Heart left ventricle (tissue), 16 donors: ENCODE measurements around the gene LTK. TPM values are rescaled to one million over a fixed set of nuclear protein-coding genes. Genes with fewer than 3 reads are reported as not detected.

Source experiments
- ATAC-seq, 4 donors: fragments of 200-7000 bp; cut with Tn5 transposase; one replicate each; pipeline ENCODE4 v1.9.1; 2020 to 2022; ENCODE audit warnings: moderate library complexity in 4 of 4, mild to moderate bottlenecking in 3 of 4, moderate number of reproducible peaks in 1 of 4
- DNase-seq, 5 donors: peaks; one replicate each; pipeline ENCODE4 v3.0.0-alpha.2; 2020
- H3K27ac ChIP-seq, 12 donors: fragments of 200-600 bp; sonication (generic) in 4 of 12; one replicate each; pipeline versions ENCODE4 v1.5.0 to v1.8.0; 2016 to 2022; ENCODE audit warnings: mild to moderate bottlenecking in 2 of 12
- H3K27me3 ChIP-seq, 9 donors: fragments of 200-600 bp; sonication (generic) in 2 of 9; one replicate each; pipeline versions ENCODE4 v1.5.1 to v1.8.0; 2016 to 2022; ENCODE audit warnings: mild to moderate bottlenecking in 3 of 9
- H3K36me3 ChIP-seq, 9 donors: fragments of 200-600 bp; sonication (generic) in 2 of 9; one replicate each; pipeline versions ENCODE4 v1.5.0 to v1.8.0; 2018 to 2022; ENCODE audit warnings: mild to moderate bottlenecking in 2 of 9
- H3K4me1 ChIP-seq, 12 donors: fragments of 200-600 bp; sonication (generic) in 4 of 12; one replicate each; pipeline versions ENCODE4 v1.5.0 to v1.8.0; 2016 to 2022; ENCODE audit warnings: mild to moderate bottlenecking in 3 of 12
- H3K4me3 ChIP-seq, 12 donors: fragments of 200-600 bp; sonication (generic) in 4 of 12; one replicate each; pipeline versions ENCODE4 v1.5.0 to v1.8.0; 2017 to 2022; ENCODE audit warnings: mild to moderate bottlenecking in 9 of 12, moderate library complexity in 4 of 12
- H3K9me3 ChIP-seq, 12 donors: fragments of 200-600 bp; sonication (generic) in 4 of 12; one replicate each; pipeline versions ENCODE4 v1.5.0 to v1.8.0; 2016 to 2022; ENCODE audit warnings: mild to moderate bottlenecking in 1 of 12
- CTCF ChIP-seq, 12 donors: fragments of 200-600 bp; sonication (generic) in 4 of 12; IDR thresholded peaks; one replicate each; pipeline versions ENCODE4 v1.5.0 to v1.8.0; 2018 to 2022; ENCODE audit warnings: antibody characterized with exemption in 12 of 12, mild to moderate bottlenecking in 5 of 12
- POLR2A ChIP-seq, 2 donors: fragments of 450-650 bp; IDR thresholded peaks; one replicate each; pipeline ENCODE4 v1.6.1; 2017; ENCODE audit warnings: antibody characterized with exemption in 2 of 2, mild to moderate bottlenecking in 2 of 2, moderate library complexity in 2 of 2
- WGBS, 4 donors: extraction: QIAGEN DNeasy Blood & Tissue Kit in 2 of 4; methylation state at CpG; one replicate each; pipeline versions ENCODE4 v1.1.5 to v1.1.7; 2013 to 2018; 5-methylcytosine and 5-hydroxymethylcytosine counted together
- intact Hi-C, 10 donors: fragments of 100-400 bp; cut with DNase I; formaldehyde crosslinking; loops; one replicate each; pipeline versions ENCODE4 v1.11.1 to v1.14.2; 2022
- polyA plus RNA-seq, 2 donors: library from polyadenylated mRNA; stranded (reverse); fragments of 200-250 nt; gene quantifications; one replicate each; pipeline ENCODE4 v1.2.3, GENCODE V29; 2013
- total RNA-seq, 9 donors: library from RNA; depleted of rRNA in 2 of 9; stranded (reverse); fragments of >200 nt in 2 of 9; fragmentation: NEBNext Ultra II Directional in 3 of 9; extraction: Animal tissue kit (Norgen Biotek cat#: 25700) in 3 of 9; gene quantifications; one replicate each; pipeline versions ENCODE4 v1.1.0 to v1.2.4, GENCODE V29; 2016 to 2023
- donor health status: ischemic (EF 13 %, LVEDD 7.1; RV severe dilation, severe dysfunction).
- donor health status: healthy with polysubstance abuse.
- donor health status: DM: no; HTN: yes; CAD: no.
- donor health status: DM: no; HTN: no; CAD: no.
- donor health status: ischemic (EF 25% LVEDD 6.9; RV normal size, moderate dysfunction).
- donor health status: ischemic (EF 25% LVEDD 5.7; RV mildly dilated, moderate dysfunction).
- donor health status: healthy.
- donor health status: DM: yes; HTN: yes; CAD: no.
- donor health status: ischemic (EF 35%, LVEDD 5.7; RV mildly dilated, moderate dysfunction).
- donor health status: nonischemic (EF 11% LVEDD 7.7; RV severe dilation, severe dysfunction).
- donor health status: DM: yes; HTN: yes; CAD: no.
- donor health status: PGD.
- donor health status: ischemic (EF 29% LVEDD 5.4; RV normal size, mild dysfunction).
- donor health status: nonischemic (EF 23%, LVEDD 6.1; RV moderate dilation, normal function).

Gene LTK
- total and polyA plus RNA-seq, 11 donors: 0.14 to 1.6 (median 0.36) TPM

DNA sequence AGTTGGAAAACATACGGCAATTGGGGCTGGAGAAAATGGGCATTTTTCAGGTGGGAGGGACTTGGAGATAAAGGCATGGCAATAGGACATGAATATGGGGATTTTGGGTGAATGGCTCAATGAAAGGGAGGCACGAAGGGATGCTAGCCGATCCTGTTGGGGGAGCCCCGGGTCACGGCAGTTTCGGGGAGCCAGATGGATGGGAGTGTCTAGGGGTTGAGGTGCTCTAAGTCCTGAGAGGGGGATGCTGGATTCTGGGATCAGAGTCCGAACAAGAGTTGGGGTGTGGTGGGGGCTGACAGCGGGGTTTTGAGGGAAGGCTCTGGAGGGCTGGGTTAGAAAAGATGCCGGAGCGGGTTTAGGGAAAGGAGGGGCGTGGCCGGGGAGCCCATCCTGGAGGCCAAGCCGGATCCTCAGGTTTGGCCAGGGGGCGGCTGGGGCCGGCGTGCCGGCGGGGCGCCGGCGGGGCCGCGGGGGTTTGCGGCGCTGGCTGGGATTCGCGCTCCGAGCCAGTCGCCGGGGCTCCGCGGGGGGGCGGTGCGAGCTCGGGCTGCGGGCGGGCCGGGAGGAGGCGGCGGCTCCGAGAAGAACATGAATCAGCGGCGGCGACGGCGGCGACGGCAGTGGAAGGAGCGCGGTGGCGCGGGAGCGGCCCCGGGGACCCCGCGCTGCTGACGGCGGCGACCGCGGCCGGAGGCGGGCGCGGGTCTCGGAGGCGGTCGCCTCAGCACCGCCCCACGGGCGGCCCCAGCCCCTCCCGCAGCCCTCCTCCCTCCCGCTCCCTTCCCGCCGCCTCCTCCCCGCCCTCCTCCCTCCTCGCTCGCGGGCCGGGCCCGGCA is 45.0 kb upstream of the LTK start, which contains the start of gene TYRO3:
Gene TYRO3 (plus strand): TSS at position 813 of the 839 bp plus-strand sequence. CDS start 46 bp downstream, outside the sequence.
- intact Hi-C loops: loop anchor here in 8 of 10 donors (1.0 to 10.0 kb wide), 4 partner anchors 27 to 256 kb away; no protein-coding TSS in a partner anchor
- DNase-seq: peak; percentile 59 to 82 (median 66)
- H3K4me1 ChIP-seq: peaks cover 0 to 45% (median 19%) of the 10 kb centered on the region in 12 donors

DNA sequence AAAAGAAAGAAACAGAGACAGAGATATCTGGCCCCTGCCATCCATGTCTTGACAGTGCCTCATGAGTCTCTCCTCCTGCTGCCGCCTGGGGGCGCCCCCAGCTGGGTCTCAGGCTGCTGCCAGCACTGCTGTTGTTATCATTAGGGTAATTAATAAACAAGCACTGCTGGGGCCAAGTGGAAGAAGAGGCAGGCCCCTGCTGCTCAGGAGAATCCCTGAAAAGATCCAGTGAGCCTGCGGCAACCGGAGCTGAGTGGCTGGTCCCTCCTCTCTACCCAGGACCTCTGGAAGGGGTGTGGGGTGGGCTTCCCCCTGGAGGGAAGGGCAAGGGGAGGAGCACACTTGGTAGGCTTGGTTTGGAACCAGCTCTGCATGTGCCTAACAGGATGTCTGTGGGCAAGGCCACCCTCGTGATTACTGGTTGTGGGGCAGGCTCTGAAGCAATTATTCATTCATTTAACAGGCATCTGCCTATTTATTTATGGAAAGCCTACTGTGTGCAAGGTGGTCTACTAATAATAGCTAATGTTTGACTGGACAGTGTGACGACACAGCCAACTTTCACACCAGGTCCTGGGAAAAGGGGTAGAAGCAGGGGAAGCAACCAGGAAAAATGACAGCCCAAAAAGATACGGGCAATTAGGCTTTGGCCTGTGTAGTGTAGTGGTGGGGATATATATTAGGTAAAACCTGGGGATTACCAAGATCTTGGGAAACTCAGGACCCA is 44.2 kb upstream of the LTK start:
- ATAC-seq: peak; percentile 64 to 77 (median 71)
- 12 to 22% (median 14%) methylated on average over 6 to 7 of the region's 7 CpGs for WGBS, 4 donors
- peak overlapping the region in 6 of 12 donors; percentile 18 to 38 (median 32) for H3K27ac ChIP-seq

More for the DNA sequence above, 45.0 kb upstream of the LTK start, which contains the start of gene TYRO3:
- peak in 3 of 4 donors; percentile 35 to 69 (median 58) for ATAC-seq
- no peaks in the 10 kb centered on the region for H3K9me3 ChIP-seq
- TF ChIP-seq POLR2A (IDR thresholded peaks at IDR 0.05): peak in 1 of 2 donors; percentile 45
- TF ChIP-seq CTCF (IDR thresholded peaks at IDR 0.05): no peak
- H3K36me3 ChIP-seq: no peaks in the 10 kb centered on the region
- H3K27me3 ChIP-seq: peaks cover 0 to 6% (median 0%) of the 10 kb centered on the region in 9 donors
- WGBS, 4 donors: 2 to 7% (median 2%) methylated on average over 17 to 81 of the region's 81 CpGs
- peak within 1 kb of the TSS; percentile 48 to 94 (median 62) for H3K4me3 ChIP-seq
- peak within 1 kb of the TSS in 7 of 12 donors; percentile 28 to 66 (median 34) for H3K27ac ChIP-seq

GRCh38 chr15:41556677-41557076 is 43.0 kb upstream of the LTK start:
- no peak for ATAC-seq
- WGBS, 4 donors: 75 to 81% (median 78%) methylated on average over 5 of the region's 5 CpGs
- TF ChIP-seq CTCF (IDR thresholded peaks at IDR 0.05) (no peak), POLR2A (IDR thresholded peaks at IDR 0.05) (no peak)
- Histone ChIP-seq H3K9me3 (no peaks in the 10 kb centered on the region), H3K4me3 (no peak overlapping the region), H3K4me1 (peaks cover 0 to 34% (median 18%) of the 10 kb centered on the region in 12 donors), H3K27me3 (peaks cover 0 to 6% (median 0%) of the 10 kb centered on the region in 9 donors), H3K27ac (no peak overlapping the region), H3K36me3 (no peaks in the 10 kb centered on the region)
- intact Hi-C loops: loop anchor here in 8 of 10 donors (5.0 to 10.0 kb wide), 3 partner anchors 46 to 258 kb away; no protein-coding TSS in a partner anchor
- no peak for DNase-seq

More for the DNA sequence above, 44.2 kb upstream of the LTK start:
- Histone ChIP-seq H3K4me3 (peak overlapping the region in 8 of 12 donors; percentile 9 to 94 (median 63)), H3K9me3 (no peaks in the 10 kb centered on the region), H3K27me3 (peaks cover 0 to 6% (median 0%) of the 10 kb centered on the region in 9 donors), H3K36me3 (no peaks in the 10 kb centered on the region), H3K4me1 (peaks cover 0 to 43% (median 19%) of the 10 kb centered on the region in 12 donors)
- intact Hi-C loops: loop anchor here in 8 of 10 donors (1.0 to 10.0 kb wide), 4 partner anchors 27 to 257 kb away; no protein-coding TSS in a partner anchor
- TF ChIP-seq CTCF (IDR thresholded peaks at IDR 0.05) (peak; percentile 72 to 90 (median 82)), POLR2A (IDR thresholded peaks at IDR 0.05) (no peak)
- peak; percentile 58 to 83 (median 66) for DNase-seq
